GDM1 (cell line): ENCODE data around the gene SIGLEC10.

Experiments used
- DNase-seq: peaks from one replicate; lab custom pipeline; 2025; lab: John Stamatoyannopoulos, UW

The SIGLEC10 gene

DNA sequence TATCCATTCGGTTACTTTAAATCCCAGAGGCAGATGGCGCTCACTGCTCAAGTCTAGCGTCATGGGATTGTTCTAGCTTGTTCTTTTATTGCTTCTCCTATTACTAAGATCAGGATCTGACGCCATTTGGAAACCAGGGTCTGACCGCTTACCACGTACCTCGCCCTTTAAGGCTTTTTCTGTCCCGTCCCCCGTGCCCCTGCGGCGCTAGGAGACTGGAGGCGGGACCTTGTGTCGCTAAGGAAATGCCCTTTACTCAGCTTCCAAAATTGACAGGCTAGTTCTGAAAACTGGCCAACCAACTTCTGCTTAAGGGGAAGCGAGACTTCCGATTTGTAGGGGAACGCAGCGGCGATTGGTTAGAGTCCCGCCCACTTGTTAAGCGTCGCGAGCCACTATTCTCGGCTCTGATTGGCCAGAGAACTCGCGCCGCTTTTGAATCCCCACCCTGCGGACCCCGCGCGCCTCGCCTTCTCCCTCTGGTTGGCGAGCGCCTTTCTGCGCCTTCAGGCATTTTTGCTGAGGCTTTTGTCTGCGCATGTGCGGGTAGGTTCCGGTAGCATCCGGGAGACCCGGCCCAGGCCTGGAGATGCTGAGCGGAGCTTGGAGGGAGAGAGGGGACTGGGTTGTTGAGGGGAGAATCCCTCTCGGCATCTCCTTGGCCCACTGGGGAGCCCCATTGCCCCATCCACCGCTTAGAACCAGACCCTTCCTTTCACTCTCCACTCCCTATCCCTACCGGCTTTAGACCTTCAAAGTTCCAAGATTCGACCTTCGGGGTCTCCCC is 23.2 kb downstream of the SIGLEC10 start:
- DNase-seq, result peak; percentile 98

DNA sequence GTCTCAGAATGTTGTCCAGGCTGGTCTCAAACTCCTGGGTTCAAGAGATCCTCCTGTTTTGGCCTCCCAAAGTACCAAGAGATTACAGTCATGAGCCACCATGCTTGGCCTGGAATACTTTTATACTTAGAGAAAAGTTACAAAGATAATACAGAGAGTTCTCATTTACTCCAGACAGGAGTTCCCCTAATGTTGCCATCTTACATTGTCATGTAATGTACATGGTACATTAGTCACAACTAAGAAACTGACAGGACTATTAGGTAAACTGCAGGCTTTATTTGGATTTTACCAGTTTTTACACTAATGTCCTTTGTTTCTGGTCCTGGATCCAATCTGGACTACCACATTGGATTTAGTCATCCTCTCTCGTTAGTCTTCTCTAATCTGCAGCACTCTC is 24.7 kb downstream of the SIGLEC10 start:
- no peak for DNase-seq

DNA sequence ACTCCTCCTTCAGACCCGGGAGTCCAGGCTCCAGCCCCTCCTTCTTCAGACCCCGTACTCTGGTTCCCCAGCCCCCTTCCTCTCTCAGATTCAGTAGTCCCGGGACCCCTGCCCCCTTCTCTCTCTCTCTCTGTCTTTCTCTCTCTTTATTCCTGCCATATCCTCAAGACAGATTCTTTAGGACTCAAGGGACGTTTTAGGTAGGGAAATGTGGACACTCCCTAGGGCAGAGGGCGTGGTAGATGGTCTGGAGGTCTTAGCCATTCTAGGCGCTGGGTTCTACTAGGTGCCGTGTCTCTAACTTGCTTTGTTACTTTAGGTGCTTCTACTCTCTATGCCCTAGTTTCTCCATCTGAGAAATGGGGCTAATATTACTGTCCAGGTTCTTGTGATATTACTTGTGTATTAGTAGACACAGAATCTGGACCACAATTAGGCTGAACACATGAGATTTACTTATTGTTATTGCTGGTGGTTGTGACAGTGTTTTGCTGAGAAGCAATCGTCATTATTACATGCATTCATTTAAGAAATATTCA is 26.3 kb downstream of the SIGLEC10 start:
- DNase-seq, result no peak

DNA sequence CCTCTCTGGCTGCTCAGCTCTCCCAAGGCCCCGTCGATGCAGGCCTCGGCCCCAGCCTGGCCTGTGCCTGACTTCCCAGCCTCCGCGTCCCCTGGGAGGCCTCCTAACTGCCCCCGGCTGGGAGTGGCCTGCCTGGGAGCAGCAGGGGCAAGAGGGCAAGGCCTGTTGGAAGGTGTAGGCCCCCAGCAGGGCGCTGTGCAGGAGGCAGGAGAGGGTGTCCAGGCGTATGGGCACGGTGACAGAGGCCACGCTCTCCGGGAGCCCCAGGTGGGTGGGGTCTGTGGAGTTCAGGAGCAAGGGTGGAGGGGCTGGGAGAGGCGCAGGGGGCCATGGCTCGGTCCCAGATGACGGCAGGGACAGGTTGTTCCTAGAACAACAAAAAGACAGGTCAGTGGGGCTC is 28.3 kb downstream of the SIGLEC10 start:
- no peak for DNase-seq

DNA sequence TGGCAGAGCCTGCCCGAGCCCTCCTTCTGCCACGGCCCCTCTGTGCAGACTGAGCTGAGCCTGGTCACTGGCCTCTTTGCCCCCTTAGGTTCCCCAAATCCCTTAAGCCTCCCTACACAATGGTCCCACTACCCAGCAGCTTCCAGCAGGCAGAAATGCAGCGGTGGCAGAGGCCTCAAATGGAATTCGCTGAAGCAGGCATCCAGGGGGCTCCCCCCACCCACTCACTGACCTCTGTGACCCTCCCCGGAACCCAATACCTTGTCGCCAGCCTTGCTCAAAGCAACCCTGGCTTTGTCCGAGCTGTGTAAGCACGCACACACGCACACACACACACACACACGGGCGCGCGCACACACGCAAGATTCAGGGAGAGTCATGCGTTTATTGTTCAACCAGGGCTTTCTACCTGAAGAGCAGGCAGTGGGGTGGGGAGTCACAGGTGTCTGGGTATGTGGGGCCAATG is 29.5 kb downstream of the SIGLEC10 start, which contains the start of gene LIM2:
Gene LIM2 (minus strand): TSS at position 51 of the 466 bp plus-strand sequence. CDS start 531 bp downstream, outside the sequence.
- DNase-seq, result no peak

DNA sequence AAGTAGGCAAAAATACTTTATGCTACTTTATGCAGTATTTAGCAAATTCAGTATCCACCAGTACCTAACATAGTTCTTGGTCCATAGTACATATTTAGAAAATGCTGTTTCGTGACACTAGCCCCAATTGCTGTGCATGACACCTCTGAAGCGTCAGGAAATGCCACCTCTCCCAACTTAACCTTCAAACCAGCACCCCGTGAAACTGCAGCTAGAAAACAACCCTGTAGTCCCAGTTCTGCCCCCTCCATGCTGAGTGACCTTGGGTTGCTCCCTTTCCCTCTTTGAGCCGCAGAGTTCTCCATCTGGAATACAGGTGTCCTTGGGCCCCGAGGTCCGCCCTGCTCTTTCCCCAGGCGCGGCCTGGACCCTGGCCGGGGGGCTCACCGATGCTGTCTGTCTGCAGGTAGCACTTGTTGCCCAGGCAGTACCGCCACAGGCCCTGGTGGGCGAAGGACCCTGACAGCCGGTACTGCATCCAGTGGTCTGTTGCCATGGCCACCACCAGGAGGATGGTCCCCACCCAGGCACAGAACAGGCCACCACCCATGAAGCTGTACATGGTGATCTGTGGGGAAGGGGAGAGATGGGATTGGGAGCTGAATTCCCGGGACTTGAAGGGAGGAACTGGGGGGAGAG is 30.4 kb downstream of the SIGLEC10 start:
- DNase-seq, result no peak

DNA sequence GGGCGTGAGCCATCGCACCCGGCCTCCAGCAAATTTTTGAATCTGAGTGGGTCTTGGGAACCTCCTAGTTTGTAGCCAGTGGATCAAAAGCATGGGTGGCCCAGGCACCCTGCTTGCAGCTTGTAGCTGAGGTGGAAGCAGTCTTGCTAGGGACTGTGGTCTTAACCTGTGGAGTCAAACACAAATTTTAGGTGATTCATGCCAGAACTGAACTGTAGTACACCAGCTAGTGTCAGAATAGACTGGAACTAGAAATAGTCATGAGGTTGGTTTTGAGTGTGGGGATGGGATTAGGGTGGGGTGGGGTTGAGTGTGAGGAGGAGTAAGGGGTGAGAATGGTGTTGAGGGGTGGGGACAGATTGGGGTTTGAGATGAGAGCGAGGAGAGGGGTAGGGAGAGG is 35.4 kb downstream of the SIGLEC10 start:
- DNase-seq, result no peak

DNA sequence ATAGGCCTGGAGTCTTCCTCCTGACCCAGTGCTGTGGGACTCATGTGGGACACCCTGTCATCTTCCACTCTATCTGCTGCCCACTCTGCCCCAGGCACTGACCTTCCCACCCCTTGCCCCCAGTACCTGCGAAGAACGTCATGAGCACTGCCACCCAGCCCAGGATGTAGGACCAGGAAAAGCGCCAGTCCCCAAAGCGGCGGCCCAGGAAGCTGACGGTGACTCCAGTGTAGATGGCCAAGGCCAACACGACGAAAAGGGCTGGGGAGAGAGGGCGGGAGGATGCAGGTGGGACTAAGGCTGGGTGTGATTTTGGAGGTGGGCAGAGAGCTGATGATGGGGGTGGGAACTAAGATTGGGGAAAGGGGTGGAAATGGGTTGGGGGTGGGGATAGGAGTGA is 37.1 kb downstream of the SIGLEC10 start:
- DNase-seq, result no peak

DNA sequence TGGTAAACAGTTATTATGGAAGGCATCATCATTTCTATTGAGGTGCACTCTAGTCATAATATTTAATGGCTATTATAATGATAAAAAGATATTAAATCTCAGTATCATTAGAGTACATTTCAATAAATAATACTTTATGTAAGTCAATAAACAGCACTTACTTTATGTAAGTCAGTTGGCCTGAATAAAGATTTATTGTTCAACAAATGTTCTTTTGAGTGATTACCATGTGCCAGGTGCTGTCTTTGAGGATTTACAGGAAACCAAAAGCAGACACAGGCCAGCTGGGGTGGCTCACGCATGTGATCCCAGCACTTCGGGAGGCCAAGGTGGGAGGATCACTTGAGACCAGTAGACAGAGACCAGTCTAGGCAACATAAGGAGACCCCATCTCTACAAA is 40.0 kb downstream of the SIGLEC10 start:
- no peak for DNase-seq

DNA sequence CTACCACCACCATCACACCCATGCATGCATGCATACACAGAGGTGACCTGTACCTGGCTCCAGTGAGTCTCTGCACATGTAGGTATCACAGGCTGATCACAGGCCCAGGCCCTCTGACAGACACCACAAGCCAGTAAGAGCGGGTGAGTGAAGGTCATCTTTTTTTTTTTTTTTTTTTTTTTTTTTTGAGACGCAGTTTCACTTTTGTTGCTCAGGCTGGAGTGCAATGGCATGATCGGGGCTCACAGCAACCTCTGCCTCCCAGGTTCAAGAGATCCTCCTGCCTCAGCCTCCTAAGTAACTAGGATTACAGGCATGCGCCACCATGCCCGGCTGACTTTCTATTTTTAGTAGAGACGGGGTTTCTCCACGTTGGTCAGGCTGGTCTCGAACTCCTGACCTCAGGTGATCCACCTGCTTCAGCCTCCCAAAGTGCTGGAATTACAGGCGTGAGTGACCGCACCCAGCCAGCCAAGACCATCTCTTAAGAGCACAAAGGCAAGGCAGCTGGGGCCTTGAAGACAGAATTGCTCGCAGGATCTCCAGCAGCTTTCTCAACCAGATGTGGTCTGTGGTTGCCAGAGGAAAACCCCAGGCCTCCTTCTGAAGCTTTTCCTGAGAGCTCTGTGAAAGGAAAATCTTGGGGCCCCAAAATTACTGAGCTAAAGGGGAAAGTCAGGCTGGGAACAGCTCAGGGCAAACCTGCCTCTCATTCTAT is 41.8 kb downstream of the SIGLEC10 start:
- DNase-seq, result peak; percentile 82

DNA sequence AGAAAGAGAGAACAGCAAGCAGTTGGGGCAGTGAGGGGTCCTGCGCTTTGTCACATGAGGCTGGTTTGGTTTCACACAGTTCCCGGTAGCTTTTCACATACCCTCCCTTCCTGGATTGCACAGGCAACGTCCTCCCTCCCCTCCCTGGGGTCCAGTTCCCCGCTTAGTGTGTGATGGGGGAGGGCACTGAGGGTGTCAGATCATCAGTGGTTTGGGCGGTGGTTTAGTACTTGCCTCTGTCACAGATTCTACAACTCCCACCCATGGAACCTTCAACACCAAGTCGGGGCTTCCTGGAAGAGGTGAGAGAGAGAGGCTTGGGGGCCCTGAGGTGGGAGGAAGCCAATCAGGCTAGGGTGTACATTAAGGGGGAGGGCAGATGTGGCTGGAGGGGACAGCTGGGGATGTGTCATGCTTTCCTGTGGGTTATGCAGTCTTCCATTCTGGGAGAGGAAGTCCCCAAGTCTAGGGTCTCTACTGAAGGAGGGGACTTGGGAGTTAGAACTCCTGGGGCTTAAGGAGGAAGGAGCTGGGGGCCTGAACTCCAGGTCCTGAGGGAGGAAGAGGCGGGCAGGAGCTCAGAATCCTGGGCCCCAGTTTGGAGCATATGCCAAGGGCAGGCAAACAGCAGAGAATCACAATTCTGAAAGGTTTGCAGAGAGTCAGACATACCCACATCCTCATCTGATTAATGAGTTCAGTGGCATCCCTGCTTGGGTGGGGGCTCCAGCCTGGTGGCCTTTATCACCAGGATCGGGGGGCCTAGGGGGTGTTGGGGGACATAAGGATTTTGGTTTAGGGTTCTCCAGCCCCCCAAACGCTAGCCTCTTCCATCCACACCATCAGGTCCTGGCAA is 44.6 kb downstream of the SIGLEC10 start, which contains the start of gene NKG7:
Gene NKG7 (minus strand): TSS at position 6 of the 856 bp plus-strand sequence. CDS start 119 bp downstream, outside the sequence.
- DNase-seq, result peak; percentile 90

DNA sequence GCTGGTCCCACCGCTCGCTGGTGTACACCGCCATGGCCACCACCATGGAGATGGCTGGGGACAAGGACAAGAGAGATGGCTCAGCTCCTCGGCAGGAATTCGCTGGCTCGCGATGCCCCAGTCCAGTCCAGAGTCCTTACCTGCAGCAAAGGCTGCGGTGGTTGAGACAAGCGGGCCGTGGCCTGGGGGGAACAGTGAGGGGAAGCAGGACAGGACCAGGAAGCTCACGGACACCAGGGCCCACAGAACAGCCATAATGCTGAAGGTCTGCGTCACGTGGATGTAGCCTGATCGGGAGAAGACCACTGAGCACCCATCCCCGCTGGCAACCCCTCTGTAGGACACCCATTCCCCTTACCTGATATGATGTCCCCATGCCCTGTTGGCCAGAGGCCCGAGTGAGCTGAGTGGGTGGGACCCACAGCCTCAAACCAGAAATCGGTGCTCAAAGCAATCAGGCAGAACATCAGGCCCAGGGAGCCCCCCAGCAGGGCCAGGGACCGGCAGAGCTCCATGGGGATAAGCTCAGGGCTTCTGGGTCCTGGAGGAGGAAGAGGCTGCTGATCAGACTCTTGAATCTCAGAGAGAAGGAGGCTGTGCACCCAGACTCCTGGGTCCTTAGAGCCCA is 45.3 kb downstream of the SIGLEC10 start:
- DNase-seq, result no peak

DNA sequence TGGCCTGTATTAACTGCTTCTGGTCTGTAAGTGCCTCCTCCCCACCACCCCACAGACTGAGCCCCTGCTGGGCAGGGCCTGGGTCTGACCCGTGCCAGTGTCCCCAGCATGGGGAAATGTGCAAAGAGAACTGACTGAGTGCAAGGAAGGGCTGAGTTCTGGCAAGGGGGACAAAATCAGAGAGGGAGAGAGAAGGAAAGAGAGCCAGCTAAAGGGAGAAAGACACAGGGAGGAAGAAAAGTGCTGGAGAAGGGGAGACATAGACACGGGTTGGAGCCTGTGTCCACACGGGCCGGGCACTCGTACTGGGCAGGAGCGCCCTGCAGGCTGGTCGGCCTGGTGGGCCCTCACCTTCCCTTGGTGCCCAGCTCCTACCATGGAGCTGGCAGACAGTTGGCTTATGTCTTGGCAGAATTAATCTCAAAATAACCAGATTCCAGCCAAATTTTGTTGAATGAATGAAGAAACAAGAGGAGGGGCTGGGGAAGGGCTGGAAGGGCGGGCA is 46.2 kb downstream of the SIGLEC10 start:
- no peak for DNase-seq

DNA sequence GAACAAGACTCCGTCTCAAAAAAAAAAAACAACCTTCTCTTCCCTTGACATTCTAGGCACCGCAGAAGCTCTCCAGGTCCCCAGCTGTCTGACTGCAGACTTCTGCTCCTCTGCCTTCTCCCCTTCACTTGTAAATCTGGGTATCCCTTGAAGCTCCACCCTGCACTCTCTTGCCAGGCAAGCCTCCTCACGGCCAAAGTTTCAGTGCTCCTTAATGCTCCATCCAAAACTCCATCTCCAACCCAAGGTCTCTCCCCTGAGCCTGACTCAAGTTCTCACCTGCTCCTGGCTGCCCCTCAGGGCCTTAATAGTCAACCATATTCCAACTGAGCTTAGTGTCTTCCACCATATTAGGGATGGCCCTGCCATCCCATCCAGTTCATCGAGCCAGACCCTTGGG is 47.2 kb downstream of the SIGLEC10 start:
- no peak for DNase-seq

DNA sequence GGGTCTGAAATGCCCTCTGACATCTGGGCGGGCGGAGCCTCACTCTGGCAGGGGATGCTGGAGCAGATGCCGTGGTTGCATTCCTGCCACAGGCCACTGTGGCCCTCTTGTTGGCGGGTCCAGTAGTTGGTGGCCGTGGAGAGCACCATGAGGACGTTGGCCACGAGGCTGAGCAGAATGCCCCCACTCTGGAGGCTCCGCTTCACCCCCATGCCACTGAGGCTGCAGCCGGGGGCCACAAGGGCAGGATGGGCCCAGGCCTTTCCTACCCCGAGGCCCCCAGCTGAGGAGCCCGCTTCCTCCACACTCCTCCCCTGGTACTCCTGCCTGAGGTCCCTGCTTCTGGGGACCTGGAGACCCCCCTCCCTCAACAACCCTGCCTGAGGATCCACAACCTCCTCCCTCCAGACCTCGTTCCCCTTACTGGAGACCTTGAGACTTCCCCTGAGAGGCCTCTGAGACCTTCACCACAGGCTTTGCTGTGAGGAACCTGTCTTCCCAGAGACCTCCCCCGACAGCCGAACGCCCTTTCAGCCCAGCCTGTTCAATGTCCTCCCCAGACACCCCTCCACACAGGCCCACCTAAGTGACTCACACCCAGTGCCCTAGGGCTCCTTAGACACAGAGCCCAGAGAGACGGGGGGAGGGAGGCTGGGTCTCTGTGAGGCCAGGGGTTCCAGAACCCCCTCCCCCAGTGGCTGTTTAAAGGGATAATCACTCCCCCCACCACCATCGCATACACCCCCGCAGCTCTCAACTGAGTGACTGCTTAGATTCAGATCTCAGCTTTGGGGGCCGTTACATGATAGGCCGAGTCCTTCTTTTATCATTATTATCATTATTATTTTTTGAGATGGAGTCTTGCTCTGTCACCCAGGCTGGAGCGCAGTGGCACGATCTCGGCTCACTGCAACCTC is 48.8 kb downstream of the SIGLEC10 start, which contains the start of gene CLDND2:
Gene CLDND2 (minus strand): TSS at position 638 of the 917 bp plus-strand sequence. CDS start 426 bp downstream, at position 212.
- peak; percentile 69 for DNase-seq

DNA sequence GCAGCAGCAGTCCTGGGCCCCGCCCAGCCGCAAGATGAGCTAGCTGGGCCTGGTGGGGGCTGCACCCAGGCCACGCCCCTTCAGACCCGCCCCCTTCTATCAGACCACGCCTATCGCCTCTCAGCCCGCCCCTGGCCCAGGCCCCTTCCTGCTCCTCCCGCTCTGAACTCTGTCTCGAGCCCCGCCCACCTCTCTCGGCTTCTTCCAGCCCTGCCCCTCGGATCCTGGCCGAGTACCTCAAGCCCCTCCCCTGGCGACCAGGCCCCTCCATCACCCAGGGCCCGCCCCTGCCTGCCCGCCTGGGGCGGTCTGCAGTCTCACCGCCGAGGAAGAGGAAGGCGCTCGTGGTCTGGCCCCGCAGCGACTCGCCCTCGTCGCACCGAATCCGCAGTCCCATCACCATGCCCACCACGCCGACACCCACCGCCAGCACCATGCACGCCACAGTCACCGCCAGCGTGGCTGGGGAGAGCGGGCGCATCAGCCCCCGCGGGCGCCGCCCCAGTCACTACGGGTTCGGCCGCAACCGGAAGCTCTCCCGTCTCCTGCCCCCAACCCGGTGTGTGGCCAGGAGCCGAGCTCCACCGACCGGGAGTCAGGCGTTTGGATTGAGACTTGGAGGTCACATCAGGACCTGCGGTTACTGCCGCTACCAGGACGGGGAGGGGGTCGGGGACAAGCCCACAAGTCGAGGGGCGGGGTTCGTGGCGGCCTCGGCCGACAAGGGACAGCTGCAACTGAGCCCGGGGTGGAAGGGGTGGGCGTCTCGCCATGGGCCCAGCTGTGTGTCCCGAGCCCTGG is 49.7 kb downstream of the SIGLEC10 start:
- DNase-seq, result peak; percentile 99

DNA sequence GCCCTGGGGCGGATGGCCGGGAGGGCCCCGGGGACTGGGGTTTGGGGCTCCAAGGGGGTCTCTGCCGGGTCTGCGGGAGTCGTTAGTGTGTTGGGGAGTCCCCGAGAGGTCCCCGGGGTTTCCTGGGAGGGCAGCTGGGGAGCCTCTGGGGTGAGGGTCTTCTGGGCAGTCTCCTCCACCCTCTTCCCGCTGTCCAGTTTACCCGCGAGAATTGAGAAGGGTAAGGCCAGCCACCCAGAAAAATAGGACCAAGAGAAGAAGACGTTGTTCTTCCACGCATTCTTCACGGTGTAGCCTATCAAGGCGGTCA is 50.2 kb downstream of the SIGLEC10 start:
- DNase-seq, result no peak

DNA sequence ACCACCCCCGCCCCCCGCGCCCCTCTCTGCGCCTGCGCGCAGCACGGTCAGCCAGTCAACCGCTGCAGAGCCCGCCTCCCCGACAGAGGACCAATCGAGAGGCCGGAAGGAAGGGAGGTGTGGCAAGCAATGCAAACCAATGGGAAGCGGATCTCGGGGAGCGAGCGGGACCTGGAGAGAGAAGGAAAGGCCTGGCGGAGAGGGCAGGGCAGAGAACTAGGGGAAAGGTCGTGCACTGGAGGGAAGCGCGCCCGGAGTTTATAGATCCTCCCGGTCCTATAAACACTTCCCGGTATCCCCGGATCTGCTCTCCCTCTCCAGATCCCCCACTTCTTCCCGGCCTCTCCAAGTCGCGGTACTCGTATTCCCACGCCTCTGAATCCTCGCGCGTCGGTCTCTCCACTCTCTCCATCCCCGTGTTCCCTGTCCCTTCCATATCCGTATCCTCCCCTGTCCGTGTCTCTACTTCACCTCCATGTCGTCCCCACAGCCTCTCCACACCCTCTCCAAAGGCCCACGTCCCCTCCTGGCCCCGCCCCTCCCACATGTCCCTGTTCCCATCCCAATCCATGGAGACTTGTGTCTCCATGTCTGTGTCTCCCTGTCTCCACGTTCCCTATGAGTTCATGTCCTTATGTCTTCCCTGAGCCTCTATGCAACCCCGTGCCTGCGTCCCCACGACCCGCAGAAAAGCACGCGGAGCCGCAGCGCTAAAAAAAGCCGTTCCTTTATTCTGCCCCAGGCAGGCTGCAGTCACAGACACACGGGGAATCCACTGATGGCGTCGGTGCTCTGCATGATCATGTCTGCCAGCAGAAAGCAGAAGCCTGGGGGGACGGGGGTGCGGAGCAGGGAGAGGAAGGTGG is 50.8 kb downstream of the SIGLEC10 start:
- peak; percentile 97 for DNase-seq
